Fibroblast of villous mesenchyme (primary cell): ENCODE results near the gene PTPRK. TPM values are rescaled to one million over a fixed set of nuclear protein-coding genes. Genes with fewer than 3 reads are reported as not detected.

Experiments
- DNase-seq: peaks from one replicate; pipeline ENCODE4 v3.0.0-alpha.2; 2010; ENCODE audit warnings: low read depth
- H3K4me3 ChIP-seq: 2 replicates; pipeline ENCODE4 v1.5.1; 2011; ENCODE audit warnings: low read depth, mild to moderate bottlenecking, low read length
- CTCF ChIP-seq: IDR thresholded peaks from 2 replicates; pipeline ENCODE4 v1.5.1; 2012; ENCODE audit warnings: low read depth, mild to moderate bottlenecking, low read length; ENCODE audit not compliant: insufficient read depth
- total RNA-seq: library from RNA; depleted of rRNA; stranded (reverse); fragments of >200 nt; gene quantifications from 2 replicates; pipeline ENCODE4 v1.2.3, GENCODE V29; 2012

PTPRK gene
- total RNA-seq, 1 donor: 70.0 TPM

GRCh38 chr6:128500749-128501600 lies 19.4 kb downstream of the PTPRK start:
- no peak for TF ChIP-seq CTCF
- no peak for DNase-seq
- no peak overlapping the region for H3K4me3 ChIP-seq

- DNase-seq: no peak
Measured at GRCh38 chr6:128500014-128500413, 20.4 kb downstream of the PTPRK start.

GRCh38 chr6:128499079-128499731 lies 21.2 kb downstream of the PTPRK start:
- TF ChIP-seq CTCF: no peak
- H3K4me3 ChIP-seq: no peak overlapping the region
- DNase-seq: no peak

More at GRCh38 chr6:128500014-128500413, 20.4 kb downstream of the PTPRK start:
- H3K4me3 ChIP-seq: no peak overlapping the region
- TF ChIP-seq CTCF: no peak

GRCh38 chr6:128498234-128498633 lies 22.2 kb downstream of the PTPRK start:
- DNase-seq: no peak
- no peak overlapping the region for H3K4me3 ChIP-seq
- no peak for TF ChIP-seq CTCF

- no peak overlapping the region for H3K4me3 ChIP-seq
- DNase-seq: no peak
- TF ChIP-seq CTCF: no peak
Measured at GRCh38 chr6:128495536-128496333, 24.7 kb downstream of the PTPRK start.

- no peak for TF ChIP-seq CTCF
- no peak overlapping the region for H3K4me3 ChIP-seq
- no peak for DNase-seq
Measured at GRCh38 chr6:128494440-128494839, 26.0 kb downstream of the PTPRK start.
